ENCODE data around the gene ZNF438.
"Not testable (repeated sequence)": the region's sequence is repeated elsewhere in the genome, so short reads cannot be mapped to it uniquely, and the experiment has no call there.

Gene ZNF438

DNA sequence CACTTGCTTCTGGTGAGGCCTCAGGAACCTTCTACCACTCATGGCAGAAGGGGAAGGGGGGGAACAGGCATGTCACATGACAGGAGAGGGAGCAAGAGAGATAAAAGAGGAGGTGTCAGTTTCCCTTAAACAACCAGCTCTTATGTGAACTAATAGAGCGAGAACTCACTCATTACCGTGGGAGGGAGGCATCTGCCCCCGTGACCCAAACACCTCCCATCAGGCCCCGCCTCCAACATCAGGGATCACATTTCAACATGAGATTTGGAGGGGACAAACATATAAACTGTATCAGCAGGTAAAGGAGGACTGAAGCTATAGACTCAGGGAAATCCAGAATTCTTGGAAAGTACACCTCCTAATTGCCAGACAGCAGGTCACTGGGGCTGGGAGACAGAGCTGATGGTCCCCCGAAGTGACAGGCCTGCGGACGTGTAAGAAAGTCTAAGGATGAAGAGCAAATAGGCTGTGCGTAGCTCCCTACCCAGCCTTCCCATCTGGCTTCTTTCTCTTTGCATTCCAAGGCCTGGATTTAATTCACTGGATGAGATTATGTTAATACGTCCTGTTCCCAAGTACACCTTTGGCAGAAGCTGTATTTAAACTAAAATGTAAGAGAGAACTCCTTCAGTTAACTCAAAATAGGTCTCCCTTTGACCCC lies 215.4 kb downstream of the ZNF438 start:
- DNase-seq (ENCODE audit: extremely low read depth in 1 of 2, low read depth in 1 of 2), result no peak

DNA sequence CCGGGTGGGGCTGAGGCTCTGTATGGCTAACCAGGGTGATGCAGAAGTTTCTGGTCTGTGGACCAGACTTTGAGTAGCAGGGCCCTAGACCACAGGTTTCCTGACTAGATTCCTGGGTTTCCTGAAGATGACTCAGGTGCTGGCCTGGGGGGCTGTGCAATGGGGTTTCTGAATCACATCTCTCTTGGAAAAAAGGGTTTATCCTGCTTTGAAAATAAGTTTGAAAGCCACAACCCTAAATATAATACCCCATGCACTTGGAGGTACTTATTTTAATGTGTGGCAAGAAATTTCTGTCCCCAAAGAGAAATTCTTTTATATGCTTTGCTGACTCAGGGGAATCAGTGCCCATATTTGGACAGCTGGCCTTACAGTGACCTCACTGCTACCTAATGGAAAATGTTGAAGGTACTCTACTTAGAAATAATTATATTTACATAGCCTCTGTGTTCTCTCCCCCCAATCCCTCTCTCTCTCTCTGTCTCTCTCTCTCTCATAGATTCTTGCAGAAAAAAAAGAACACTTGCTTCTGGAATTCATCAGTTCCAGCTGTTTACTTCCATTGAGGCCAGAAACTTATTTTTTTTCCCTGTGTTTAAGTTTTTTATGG lies 217.7 kb downstream of the ZNF438 start:
- DNase-seq (ENCODE audit: extremely low read depth in 1 of 2, low read depth in 1 of 2), result no peak

- DNase-seq (ENCODE audit: extremely low read depth in 1 of 2, low read depth in 1 of 2), result no peak
Observed at GRCh38 chr10:30812018-30812851, 219.4 kb downstream of the ZNF438 start.

GRCh38 chr10:30811276-30812017 lies 220.2 kb downstream of the ZNF438 start:
- no peak for DNase-seq (ENCODE audit: extremely low read depth in 1 of 2, low read depth in 1 of 2)

- DNase-seq (ENCODE audit: extremely low read depth in 1 of 2, low read depth in 1 of 2), result no peak
Observed at GRCh38 chr10:30810416-30810815, 221.2 kb downstream of the ZNF438 start.

- no peak for DNase-seq (ENCODE audit: extremely low read depth in 1 of 2, low read depth in 1 of 2)
Observed at GRCh38 chr10:30806850-30807249, 224.8 kb downstream of the ZNF438 start.

DNA sequence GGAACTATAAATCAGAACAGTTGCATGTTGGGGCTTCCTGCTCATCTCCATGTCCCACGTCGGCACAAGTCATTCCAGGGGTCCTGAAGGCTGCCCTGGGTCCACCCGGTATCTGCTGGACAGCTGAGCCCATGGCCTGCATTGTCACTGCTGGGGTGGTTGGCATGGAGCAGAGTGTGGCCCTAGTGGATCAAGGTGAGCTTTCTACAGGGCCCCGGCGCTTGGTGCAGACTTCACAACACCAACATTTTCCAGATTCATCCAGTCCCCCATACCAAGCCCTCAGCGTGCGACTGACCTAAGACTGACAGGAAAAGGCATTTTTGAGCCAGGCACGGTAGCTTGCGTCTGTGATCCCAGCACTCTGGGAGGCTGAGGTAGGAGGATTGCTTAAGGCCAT lies 226.6 kb downstream of the ZNF438 start:
- no peak for DNase-seq (ENCODE audit: extremely low read depth in 1 of 2, low read depth in 1 of 2)

- DNase-seq (ENCODE audit: extremely low read depth in 1 of 2, low read depth in 1 of 2), result no peak
Observed at GRCh38 chr10:30804478-30805055, 227.1 kb downstream of the ZNF438 start.

DNA sequence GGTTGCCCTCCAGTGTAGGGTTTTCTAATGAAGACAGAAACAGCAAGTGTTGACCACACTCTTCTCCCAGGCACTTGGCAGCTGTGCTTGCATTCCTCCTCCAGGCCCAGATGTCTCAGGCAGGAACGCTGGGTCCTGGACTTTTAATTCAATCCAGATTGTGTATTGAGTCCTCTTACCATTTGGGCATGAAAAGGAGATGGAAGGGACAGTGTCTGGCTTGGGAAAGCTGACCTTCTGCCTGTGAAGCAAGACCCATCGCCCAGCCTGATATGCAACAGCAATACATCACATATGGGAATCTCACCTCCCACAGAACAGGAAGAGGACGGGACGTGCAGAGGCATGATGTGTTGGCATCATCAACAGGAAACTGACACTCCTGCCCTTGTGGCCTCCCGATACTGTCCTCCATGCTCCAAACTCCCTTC lies 227.8 kb downstream of the ZNF438 start:
- DNase-seq (ENCODE audit: extremely low read depth in 1 of 2, low read depth in 1 of 2), result no peak

DNA sequence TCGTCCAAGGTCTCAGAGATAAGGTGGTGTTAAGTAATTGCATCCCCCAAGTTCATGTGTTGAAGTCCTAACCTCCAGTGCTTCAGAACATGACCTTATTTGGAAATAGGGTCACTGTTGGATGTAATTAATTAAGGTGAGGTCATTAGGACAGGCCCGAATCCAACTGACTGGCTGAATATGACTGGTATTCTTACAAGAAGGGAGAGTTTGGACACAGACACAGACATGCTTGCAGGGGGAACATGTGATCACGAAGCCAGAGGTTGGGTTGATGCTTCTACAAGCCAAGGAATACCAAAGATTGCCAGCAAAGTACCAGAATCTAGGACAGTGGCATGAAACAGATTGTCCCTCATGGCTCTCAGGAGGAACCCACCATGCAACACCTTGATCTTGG lies 228.6 kb downstream of the ZNF438 start:
- no peak for DNase-seq (ENCODE audit: extremely low read depth in 1 of 2, low read depth in 1 of 2)

DNA sequence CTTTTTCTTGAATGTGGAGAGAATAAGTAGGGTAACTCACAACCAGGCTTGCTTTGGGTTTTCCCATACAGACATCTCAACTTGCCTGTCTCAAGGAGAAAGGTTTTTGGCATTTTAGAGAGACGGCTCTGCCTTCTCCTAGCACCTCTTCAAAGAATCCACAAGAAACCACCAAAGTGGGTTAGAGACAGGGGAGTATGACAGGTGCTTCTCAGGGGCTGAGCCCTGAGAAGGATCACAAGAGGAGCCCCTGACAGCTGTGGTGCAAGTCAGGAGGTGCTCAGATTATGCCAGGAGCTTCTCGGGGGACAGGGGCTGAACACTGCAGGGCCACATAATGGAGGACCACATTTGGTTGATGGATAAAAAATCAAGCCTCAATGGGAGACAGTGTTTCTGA lies 231.3 kb downstream of the ZNF438 start:
- DNase-seq (ENCODE audit: extremely low read depth in 1 of 2, low read depth in 1 of 2), result no peak

DNA sequence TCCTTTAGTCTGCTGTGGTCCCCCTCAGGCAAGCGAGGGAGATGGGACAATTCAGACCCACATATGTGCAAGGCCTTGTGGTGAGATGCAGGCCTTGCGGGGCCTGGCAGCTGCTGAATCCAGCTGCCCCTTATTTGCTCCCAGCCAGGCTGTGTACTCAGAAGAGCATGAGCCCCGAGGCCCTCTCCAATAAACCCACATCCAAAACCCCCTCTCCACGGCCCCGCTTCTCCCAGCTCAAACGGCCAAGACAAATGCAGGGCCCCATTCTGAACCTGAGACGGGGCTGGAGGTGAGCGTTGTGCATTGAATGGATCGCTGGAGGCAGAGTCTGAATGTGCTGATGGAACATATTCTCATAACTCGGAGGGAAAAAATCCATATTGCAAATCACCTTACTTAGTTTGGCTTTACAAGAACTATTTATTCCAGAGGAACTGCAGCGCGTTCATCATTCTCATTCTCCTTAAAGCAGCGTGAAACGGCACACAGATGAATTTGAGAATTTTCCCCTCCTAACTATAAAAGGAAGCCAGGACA lies 232.9 kb downstream of the ZNF438 start:
- DNase-seq (ENCODE audit: extremely low read depth in 1 of 2, low read depth in 1 of 2), result no peak

- not testable (repeated sequence) for DNase-seq (ENCODE audit: extremely low read depth in 1 of 2, low read depth in 1 of 2)
Observed at GRCh38 chr10:30795024-30795423, 236.6 kb downstream of the ZNF438 start.
